Measurements from ENCODE around the gene ASPSCR1. TPM values are rescaled to one million over a fixed set of nuclear protein-coding genes. Genes with fewer than 3 reads are reported as not detected.

Gene ASPSCR1
- total RNA-seq, 1 donor from 2014 or later = 13.1 TPM

DNA sequence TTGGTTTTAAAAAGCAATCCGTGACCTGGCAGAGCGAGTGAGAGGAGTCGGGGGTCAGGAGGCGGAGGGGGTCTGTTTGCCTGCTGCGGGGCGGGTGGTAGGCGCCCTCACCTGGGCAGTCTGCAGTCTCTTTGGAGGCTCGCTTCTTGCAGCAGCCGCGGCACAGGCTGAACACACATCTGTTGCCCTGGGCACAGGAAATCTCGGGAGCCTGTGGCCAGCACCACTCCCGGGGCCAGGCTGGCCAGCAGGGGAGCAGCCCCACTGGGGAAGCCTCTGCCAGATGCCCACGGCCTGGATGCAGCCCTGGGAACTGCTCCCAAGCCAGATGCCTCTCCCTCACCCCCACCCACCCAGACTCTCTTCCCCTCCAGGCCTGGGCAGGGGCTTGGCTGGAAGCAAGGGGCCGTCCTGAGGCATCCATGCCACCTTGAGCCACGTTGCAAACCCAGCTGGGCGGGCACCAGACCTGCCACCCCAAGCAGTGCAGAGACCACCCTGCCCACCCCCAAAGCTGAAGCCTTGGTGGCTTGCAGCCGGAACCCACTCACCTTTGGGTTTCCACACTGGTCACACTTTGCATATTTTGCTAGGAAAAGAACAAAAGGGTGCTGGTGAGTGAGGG is 80.9 kb downstream of the ASPSCR1 start:
- H3K36me3 Mint-ChIP-seq = peaks cover 3% of the 10 kb centered on the region
- Histone ChIP-seq H2AFZ (replicated peaks) (no peak overlapping the region), H3F3A (ENCODE audit: low read depth) (no peaks in the 10 kb centered on the region), H3K27ac (peak overlapping the region; percentile 13), H3K36me3 (no peaks in the 10 kb centered on the region), H4K20me1 (ENCODE audit: low read depth) (peaks cover 8% of the 10 kb centered on the region), H3K27me3 (no peaks in the 10 kb centered on the region), H3K4me3 (no peak overlapping the region), H3K9me3 (ENCODE audit: low read depth) (no peaks in the 10 kb centered on the region), H3K4me2 (no peak overlapping the region), H3K4me1 (no peaks in the 10 kb centered on the region), H3K9ac (no peak overlapping the region), H3K79me2 (ENCODE audit: low read depth) (peaks cover under 1% of the 10 kb centered on the region)
- TF ChIP-seq EZH2phosphoT487 (IDR thresholded peaks at IDR 0.05) (no peak), EZH2 (IDR thresholded peaks at IDR 0.05) (no peak)
- TF ChIP-seq, protein P1, sequence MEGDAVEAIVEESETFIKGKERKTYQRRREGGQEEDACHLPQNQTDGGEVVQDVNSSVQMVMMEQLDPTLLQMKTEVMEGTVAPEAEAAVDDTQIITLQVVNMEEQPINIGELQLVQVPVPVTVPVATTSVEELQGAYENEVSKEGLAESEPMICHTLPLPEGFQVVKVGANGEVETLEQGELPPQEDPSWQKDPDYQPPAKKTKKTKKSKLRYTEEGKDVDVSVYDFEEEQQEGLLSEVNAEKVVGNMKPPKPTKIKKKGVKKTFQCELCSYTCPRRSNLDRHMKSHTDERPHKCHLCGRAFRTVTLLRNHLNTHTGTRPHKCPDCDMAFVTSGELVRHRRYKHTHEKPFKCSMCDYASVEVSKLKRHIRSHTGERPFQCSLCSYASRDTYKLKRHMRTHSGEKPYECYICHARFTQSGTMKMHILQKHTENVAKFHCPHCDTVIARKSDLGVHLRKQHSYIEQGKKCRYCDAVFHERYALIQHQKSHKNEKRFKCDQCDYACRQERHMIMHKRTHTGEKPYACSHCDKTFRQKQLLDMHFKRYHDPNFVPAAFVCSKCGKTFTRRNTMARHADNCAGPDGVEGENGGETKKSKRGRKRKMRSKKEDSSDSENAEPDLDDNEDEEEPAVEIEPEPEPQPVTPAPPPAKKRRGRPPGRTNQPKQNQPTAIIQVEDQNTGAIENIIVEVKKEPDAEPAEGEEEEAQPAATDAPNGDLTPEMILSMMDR (IDR thresholded peaks at IDR 0.05) = no peak
- DNase-seq (ENCODE audit: low spot score) = no peak
- no peak overlapping the region for H3K4me3 Mint-ChIP-seq
- no peaks in the 10 kb centered on the region for H3K27me3 Mint-ChIP-seq (ENCODE audit: insufficient read depth, low read depth)
- peaks cover under 1% of the 10 kb centered on the region for H3K4me1 Mint-ChIP-seq
- H3K27ac Mint-ChIP-seq = no peak overlapping the region
- H3K9me3 Mint-ChIP-seq = no peaks in the 10 kb centered on the region

GRCh38 chr17:82058855-82059249 is 81.4 kb downstream of the ASPSCR1 start:
- Histone ChIP-seq H3F3A (ENCODE audit: low read depth) (no peaks in the 10 kb centered on the region), H3K36me3 (no peaks in the 10 kb centered on the region), H3K9ac (no peak overlapping the region), H2AFZ (replicated peaks) (no peak overlapping the region), H3K27me3 (no peaks in the 10 kb centered on the region), H3K4me1 (no peaks in the 10 kb centered on the region), H3K4me3 (no peak overlapping the region), H3K27ac (no peak overlapping the region), H4K20me1 (ENCODE audit: low read depth) (peaks cover 8% of the 10 kb centered on the region), H3K79me2 (ENCODE audit: low read depth) (no peaks in the 10 kb centered on the region), H3K4me2 (no peak overlapping the region), H3K9me3 (ENCODE audit: low read depth) (no peaks in the 10 kb centered on the region)
- peaks cover 3% of the 10 kb centered on the region for H3K36me3 Mint-ChIP-seq
- TF ChIP-seq EZH2 (IDR thresholded peaks at IDR 0.05) (no peak), EZH2phosphoT487 (IDR thresholded peaks at IDR 0.05) (no peak)
- H3K4me1 Mint-ChIP-seq = no peaks in the 10 kb centered on the region
- no peak overlapping the region for H3K4me3 Mint-ChIP-seq
- H3K27me3 Mint-ChIP-seq (ENCODE audit: insufficient read depth, low read depth) = no peaks in the 10 kb centered on the region
- H3K27ac Mint-ChIP-seq = no peak overlapping the region
- no peaks in the 10 kb centered on the region for H3K9me3 Mint-ChIP-seq
- no peak for DNase-seq (ENCODE audit: low spot score)

- H3K27ac ChIP-seq = no peak overlapping the region
- Mint-ChIP-seq H3K4me1 (peaks cover 4% of the 10 kb centered on the region), H3K36me3 (peaks cover 3% of the 10 kb centered on the region), H3K4me3 (no peak overlapping the region), H3K9me3 (no peaks in the 10 kb centered on the region), H3K27ac (no peak overlapping the region), H3K27me3 (ENCODE audit: insufficient read depth, low read depth) (no peaks in the 10 kb centered on the region)
- no peak overlapping the region for H2AFZ ChIP-seq (replicated peaks)
- H3K4me1 ChIP-seq = no peaks in the 10 kb centered on the region
- H3F3A ChIP-seq (ENCODE audit: low read depth) = no peaks in the 10 kb centered on the region
- H3K79me2 ChIP-seq (ENCODE audit: low read depth) = peaks cover 2% of the 10 kb centered on the region
- H3K4me3 ChIP-seq = no peak overlapping the region
- no peaks in the 10 kb centered on the region for H3K9me3 ChIP-seq (ENCODE audit: low read depth)
- no peak overlapping the region for H3K4me2 ChIP-seq
- no peak for TF ChIP-seq EZH2 (IDR thresholded peaks at IDR 0.05)
- no peak for TF ChIP-seq EZH2phosphoT487 (IDR thresholded peaks at IDR 0.05)
- TF ChIP-seq, protein P1 (IDR thresholded peaks at IDR 0.05) = no peak
- peaks cover 8% of the 10 kb centered on the region for H4K20me1 ChIP-seq (ENCODE audit: low read depth)
- H3K36me3 ChIP-seq = no peaks in the 10 kb centered on the region
- DNase-seq (ENCODE audit: low spot score) = no peak
- H3K9ac ChIP-seq = no peak overlapping the region
- no peaks in the 10 kb centered on the region for H3K27me3 ChIP-seq
Observed at GRCh38 chr17:82059272-82060000, 82.0 kb downstream of the ASPSCR1 start.

DNA sequence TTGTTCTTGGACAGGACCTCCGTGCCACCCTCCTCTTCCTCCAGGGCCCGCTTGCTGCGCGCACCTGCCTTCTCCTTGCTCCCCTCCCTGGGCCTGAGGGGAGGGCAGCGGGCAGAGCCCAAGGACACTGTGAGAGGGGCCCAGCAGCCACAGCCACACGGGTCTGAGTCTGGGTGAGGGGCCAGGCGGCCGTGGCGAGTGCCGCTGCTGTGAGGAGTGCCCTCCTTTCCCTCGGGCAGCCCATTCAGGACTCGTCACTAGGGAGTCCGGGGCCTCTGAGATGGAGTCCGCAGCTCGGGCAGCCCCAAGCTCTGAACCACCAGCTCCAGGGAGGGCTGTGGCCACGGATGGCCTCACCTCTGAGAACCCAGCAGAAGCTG is 82.6 kb downstream of the ASPSCR1 start:
- no peaks in the 10 kb centered on the region for H3K9me3 ChIP-seq (ENCODE audit: low read depth)
- H3K27ac ChIP-seq = no peak overlapping the region
- H3K9ac ChIP-seq = no peak overlapping the region
- DNase-seq (ENCODE audit: low spot score) = no peak
- H3K27me3 ChIP-seq = no peaks in the 10 kb centered on the region
- H3K79me2 ChIP-seq (ENCODE audit: low read depth) = peaks cover 8% of the 10 kb centered on the region
- no peak overlapping the region for H3K4me2 ChIP-seq
- no peak overlapping the region for H3K27ac Mint-ChIP-seq
- H3K4me3 ChIP-seq = no peak overlapping the region
- H3K36me3 Mint-ChIP-seq = peaks cover 3% of the 10 kb centered on the region
- peaks cover 8% of the 10 kb centered on the region for H4K20me1 ChIP-seq (ENCODE audit: low read depth)
- H2AFZ ChIP-seq (replicated peaks) = no peak overlapping the region
- TF ChIP-seq, protein P1 (IDR thresholded peaks at IDR 0.05) = no peak
- TF ChIP-seq EZH2 (IDR thresholded peaks at IDR 0.05) (no peak), EZH2phosphoT487 (IDR thresholded peaks at IDR 0.05) (no peak)
- H3K4me1 Mint-ChIP-seq = peaks cover 4% of the 10 kb centered on the region
- peak overlapping the region; percentile 69 for H3K4me3 Mint-ChIP-seq
- H3K27me3 Mint-ChIP-seq (ENCODE audit: insufficient read depth, low read depth) = no peaks in the 10 kb centered on the region
- no peaks in the 10 kb centered on the region for H3K9me3 Mint-ChIP-seq
- H3K4me1 ChIP-seq = no peaks in the 10 kb centered on the region
- H3F3A ChIP-seq (ENCODE audit: low read depth) = no peaks in the 10 kb centered on the region
- no peaks in the 10 kb centered on the region for H3K36me3 ChIP-seq
